Neuronal stem cell (in vitro differentiated cells): ENCODE measurements around the gene NDUFA13.
A peak's percentile ranks its signal among the peaks of the same experiment; 100 is the strongest.

Experiments
- DNase-seq: peaks from one replicate; pipeline ENCODE4 v3.0.0-alpha.2; 2013; ENCODE audit warnings: low spot score
- H2AFZ ChIP-seq: one replicate; pipeline ENCODE4 v1.6.1; 2013; ENCODE audit warnings: mild to moderate bottlenecking, low read length, inconsistent platforms
- H2AK5ac ChIP-seq: 2 replicates; pipeline ENCODE4 v1.6.1; 2013; ENCODE audit warnings: low read depth, mild to moderate bottlenecking, inconsistent platforms, low read length, moderate library complexity, mixed read lengths
- H2BK120ac ChIP-seq: 2 replicates; pipeline ENCODE4 v1.6.1; 2013; ENCODE audit warnings: low read depth, mild to moderate bottlenecking, inconsistent platforms, low read length, moderate library complexity, mixed read lengths
- H2BK12ac ChIP-seq: one replicate; pipeline ENCODE4 v1.6.1; 2013; ENCODE audit warnings: low read length, inconsistent platforms
- H2BK15ac ChIP-seq: 2 replicates; pipeline ENCODE4 v1.6.1; 2013; ENCODE audit warnings: mild to moderate bottlenecking, low read length, inconsistent platforms, mixed read lengths
- H2BK5ac ChIP-seq: one replicate; pipeline ENCODE4 v1.6.1; 2013; ENCODE audit warnings: inconsistent platforms, mild to moderate bottlenecking, low read length, moderate library complexity
- H3K14ac ChIP-seq: one replicate; pipeline ENCODE4 v1.6.1; 2013; ENCODE audit warnings: low read length, inconsistent platforms
- H3K18ac ChIP-seq: 2 replicates; pipeline ENCODE4 v1.6.1; 2013; ENCODE audit warnings: low read length, inconsistent platforms
- H3K23ac ChIP-seq: 2 replicates; pipeline ENCODE4 v1.6.1; 2013; ENCODE audit warnings: low read depth, mild to moderate bottlenecking, mixed read lengths, low read length, inconsistent platforms; ENCODE audit not compliant: poor library complexity
- H3K27ac ChIP-seq: replicated peaks from 3 replicates; pipeline ENCODE4 v1.5.1; 2013; ENCODE audit warnings: low read length, inconsistent platforms
- H3K27me3 ChIP-seq, 3 experiments: 2 replicates each; pipeline ENCODE4 v1.6.1; 2013; ENCODE audit warnings: low read length in 3 of 3, mild to moderate bottlenecking in 2 of 3, inconsistent platforms in 1 of 3, low read depth in 1 of 3, mixed read lengths in 1 of 3, moderate library complexity in 1 of 3; ENCODE audit not compliant: control insufficient read depth in 3 of 3, insufficient read depth in 3 of 3
- H3K36me3 ChIP-seq, 2 donors: replicated peaks in 1 of 2; 2 replicates each; pipeline ENCODE4 v1.6.1; 2013; ENCODE audit warnings: low read length in 2 of 2; ENCODE audit not compliant: control insufficient read depth in 2 of 2, insufficient read depth in 2 of 2
- H3K4ac ChIP-seq: 2 replicates; pipeline ENCODE4 v1.6.1; 2013; ENCODE audit warnings: inconsistent platforms, mild to moderate bottlenecking, low read length, moderate library complexity
- H3K4me1 ChIP-seq, 2 donors: 1 replicate in 1 of 2; 2 replicates in 1 of 2; pipeline ENCODE4 v1.6.1; 2013; ENCODE audit warnings: low read length in 2 of 2, low read depth in 1 of 2; ENCODE audit not compliant: control insufficient read depth in 2 of 2, insufficient read depth in 1 of 2
- H3K4me2 ChIP-seq: one replicate; pipeline ENCODE4 v1.6.1; 2013; ENCODE audit warnings: mild to moderate bottlenecking, low read length, inconsistent platforms; ENCODE audit not compliant: insufficient read depth, poor library complexity, severe bottlenecking
- H3K4me3 ChIP-seq, 2 donors: 2 replicates each; pipeline ENCODE4 v1.5.1; 2013; ENCODE audit warnings: low read length in 2 of 2, mild to moderate bottlenecking in 2 of 2, inconsistent platforms in 1 of 2, moderate library complexity in 1 of 2
- H3K79me1 ChIP-seq: one replicate; pipeline ENCODE4 v1.6.1; 2013; ENCODE audit warnings: low read depth, mild to moderate bottlenecking, inconsistent platforms, low read length, moderate library complexity
- H3K9ac ChIP-seq: one replicate; pipeline ENCODE4 v1.6.1; 2013; ENCODE audit warnings: mild to moderate bottlenecking, low read depth, low read length, inconsistent platforms; ENCODE audit not compliant: poor library complexity
- H3K9me3 ChIP-seq, 2 donors: replicated peaks in 1 of 2; 2 replicates each; pipeline versions ENCODE3 to v1.6.1; 2013; ENCODE audit warnings: low read length in 2 of 2, mild to moderate bottlenecking in 2 of 2, inconsistent platforms in 1 of 2, low read depth in 1 of 2, mixed read lengths in 1 of 2, moderate library complexity in 1 of 2; ENCODE audit not compliant: control insufficient read depth in 2 of 2, insufficient read depth in 1 of 2
- H4K8ac ChIP-seq: one replicate; pipeline ENCODE4 v1.6.1; 2013; ENCODE audit warnings: low read depth, mild to moderate bottlenecking, inconsistent platforms, low read length, moderate library complexity
- H4K91ac ChIP-seq: one replicate; pipeline ENCODE4 v1.6.1; 2013; ENCODE audit warnings: low read length, low read depth, mild to moderate bottlenecking, inconsistent platforms; ENCODE audit not compliant: poor library complexity
- WGBS, 2 donors: extraction: QIAGEN DNeasy Blood & Tissue Kit; methylation state at CpG; one replicate each; pipeline ENCODE4 v1.1.7; 2013; ENCODE audit warnings: missing lambda C conversion rate in 2 of 2, mixed read lengths in 1 of 2; ENCODE audit not compliant: insufficient read length in 2 of 2, insufficient replicate concordance in 1 of 2; ENCODE audit errors: extremely low coverage in 2 of 2; 5-methylcytosine and 5-hydroxymethylcytosine counted together

Gene NDUFA13

GRCh38 chr19:19559931-19560330 lies 43.9 kb downstream of the NDUFA13 start:
- no peak for DNase-seq
- Histone ChIP-seq H3K27me3 (no peaks in the 10 kb centered on the region), H2BK5ac (no peak overlapping the region), H3K9ac (peak overlapping the region; percentile 54), H2BK120ac (no peak overlapping the region), H3K18ac (no peak overlapping the region), H3K9me3 (no peaks in the 10 kb centered on the region), H2AK5ac (no peak overlapping the region), H2BK12ac (no peak overlapping the region), H3K27ac (no peak overlapping the region), H3K79me1 (peaks cover 3% of the 10 kb centered on the region), H3K4me1 (no peaks in the 10 kb centered on the region), H3K23ac (no peak overlapping the region), H4K8ac (no peak overlapping the region), H3K4me3 (peak overlapping the region in 1 of 2 donors; percentile 32), H3K4me2 (no peak overlapping the region), H2AFZ (no peak overlapping the region), H3K36me3 (peaks cover 3 to 5% of the 10 kb centered on the region in 2 donors), H4K91ac (no peak overlapping the region), H2BK15ac (no peak overlapping the region), H3K4ac (no peak overlapping the region), H3K14ac (no peak overlapping the region)
- no CpG with 5 or more reads among the region's 4 CpGs for WGBS, 2 donors

GRCh38 chr19:19561946-19562664 lies 46.1 kb downstream of the NDUFA13 start:
- Histone ChIP-seq H4K91ac (no peak overlapping the region), H3K14ac (no peak overlapping the region), H3K9me3 (no peaks in the 10 kb centered on the region), H3K23ac (peak overlapping the region; percentile 85), H2AFZ (no peak overlapping the region), H2AK5ac (no peak overlapping the region), H2BK5ac (peak overlapping the region; percentile 68), H3K18ac (no peak overlapping the region), H2BK120ac (no peak overlapping the region), H2BK12ac (no peak overlapping the region), H3K4me2 (no peak overlapping the region), H4K8ac (no peak overlapping the region), H3K9ac (peak overlapping the region; percentile 15), H3K4me3 (no peak overlapping the region), H3K79me1 (peaks cover 3% of the 10 kb centered on the region), H3K4me1 (no peaks in the 10 kb centered on the region), H2BK15ac (no peak overlapping the region), H3K27me3 (no peaks in the 10 kb centered on the region), H3K27ac (no peak overlapping the region), H3K36me3 (peaks cover 3 to 12% of the 10 kb centered on the region in 2 donors), H3K4ac (no peak overlapping the region)
- WGBS, 2 donors = no CpG with 5 or more reads among the region's 26 CpGs
- no peak for DNase-seq

GRCh38 chr19:19562665-19563347 lies 46.8 kb downstream of the NDUFA13 start:
- peaks cover 3% of the 10 kb centered on the region for H3K79me1 ChIP-seq
- peak overlapping the region; percentile 75 for H2BK12ac ChIP-seq
- H3K4ac ChIP-seq = peak overlapping the region; percentile 84
- peak overlapping the region; percentile 68 for H2BK5ac ChIP-seq
- DNase-seq = no peak
- H3K18ac ChIP-seq = peak overlapping the region; percentile 57
- H2AK5ac ChIP-seq = peak overlapping the region; percentile 54
- no peak overlapping the region for H4K91ac ChIP-seq
- H2BK15ac ChIP-seq = no peak overlapping the region
- no peak overlapping the region for H4K8ac ChIP-seq
- no peak overlapping the region for H2AFZ ChIP-seq
- no peak overlapping the region for H3K4me3 ChIP-seq
- H3K23ac ChIP-seq = peak overlapping the region; percentile 85
- H3K4me1 ChIP-seq = no peaks in the 10 kb centered on the region
- H3K36me3 ChIP-seq = peaks cover 3 to 19% of the 10 kb centered on the region in 2 donors
- H3K27ac ChIP-seq = no peak overlapping the region
- H3K9me3 ChIP-seq = peaks cover 0 to 2% of the 10 kb centered on the region in 2 donors
- H3K14ac ChIP-seq = peak overlapping the region; percentile 38
- H3K27me3 ChIP-seq = no peaks in the 10 kb centered on the region
- no CpG with 5 or more reads among the region's 17 CpGs for whole genome bisulfite sequencing, 2 donors
- H3K9ac ChIP-seq = peak overlapping the region; percentile 60
- no peak overlapping the region for H2BK120ac ChIP-seq
- H3K4me2 ChIP-seq = no peak overlapping the region

GRCh38 chr19:19563348-19563848 lies 47.4 kb downstream of the NDUFA13 start:
- no peak for DNase-seq
- H2BK120ac ChIP-seq = no peak overlapping the region
- WGBS, 2 donors = no CpG with 5 or more reads among the region's 17 CpGs

More at GRCh38 chr19:19563348-19563848, 47.4 kb downstream of the NDUFA13 start:
- Histone ChIP-seq H3K4me1 (no peaks in the 10 kb centered on the region), H2AFZ (no peak overlapping the region), H4K91ac (no peak overlapping the region), H3K14ac (peak overlapping the region; percentile 38), H3K4ac (peak overlapping the region; percentile 84), H3K4me3 (no peak overlapping the region), H3K9ac (peak overlapping the region; percentile 60), H3K27me3 (no peaks in the 10 kb centered on the region), H2BK5ac (no peak overlapping the region), H3K27ac (no peak overlapping the region), H3K4me2 (no peak overlapping the region), H3K36me3 (peaks cover 3 to 19% of the 10 kb centered on the region in 2 donors), H2BK15ac (no peak overlapping the region), H4K8ac (no peak overlapping the region), H3K79me1 (peaks cover 3% of the 10 kb centered on the region), H2AK5ac (peak overlapping the region; percentile 54), H3K9me3 (peaks cover 0 to 2% of the 10 kb centered on the region in 2 donors), H2BK12ac (no peak overlapping the region), H3K18ac (peak overlapping the region; percentile 57), H3K23ac (peak overlapping the region; percentile 85)
